Mesendoderm (in vitro differentiated cells): ENCODE results near the gene KSR2.

Experiments used
- DNase-seq: peaks from one replicate; pipeline ENCODE4 v3.0.0; 2013
- H2AK5ac ChIP-seq: 2 replicates; pipeline ENCODE4 v1.6.1; 2013; ENCODE audit warnings: low read length, inconsistent platforms
- H2BK120ac ChIP-seq: 2 replicates; pipeline ENCODE4 v1.6.1; 2013; ENCODE audit warnings: low read depth, mild to moderate bottlenecking, low read length, moderate library complexity, mixed read lengths
- H2BK15ac ChIP-seq: replicated peaks from 2 replicates; pipeline ENCODE4 v1.6.1; 2013; ENCODE audit warnings: low read depth, mild to moderate bottlenecking, moderate library complexity
- H2BK5ac ChIP-seq: 2 replicates; pipeline ENCODE4 v1.6.1; 2013; ENCODE audit warnings: low read length, inconsistent platforms
- H3K18ac ChIP-seq: 2 replicates; pipeline ENCODE4 v1.6.1; 2013; ENCODE audit warnings: mild to moderate bottlenecking, low read length, mixed read lengths
- H3K23ac ChIP-seq: one replicate; pipeline ENCODE4 v1.6.1; 2013; ENCODE audit warnings: low read length
- H3K27ac ChIP-seq: 2 replicates; pipeline ENCODE4 v1.5.1; 2013; ENCODE audit warnings: low read depth, mild to moderate bottlenecking, inconsistent platforms, low read length, moderate library complexity
- H3K27me3 ChIP-seq: 2 replicates; pipeline ENCODE4 v1.6.1; 2013; ENCODE audit warnings: low read length, control low read depth, mild to moderate bottlenecking, inconsistent platforms; ENCODE audit not compliant: insufficient read depth, poor library complexity
- H3K36me3 ChIP-seq: 2 replicates; pipeline ENCODE4 v1.6.1; 2013; ENCODE audit warnings: low read length, inconsistent platforms; ENCODE audit not compliant: control insufficient read depth, insufficient read depth
- H3K4ac ChIP-seq: one replicate; pipeline ENCODE4 v1.6.1; 2013; ENCODE audit warnings: low read depth, mild to moderate bottlenecking, low read length, moderate library complexity
- H3K4me1 ChIP-seq: 2 replicates; pipeline ENCODE4 v1.6.1; 2013; ENCODE audit warnings: low read depth, low read length, inconsistent platforms; ENCODE audit not compliant: control insufficient read depth
- H3K4me2 ChIP-seq: 2 replicates; pipeline ENCODE4 v1.6.1; 2013; ENCODE audit warnings: low read length
- H3K4me3 ChIP-seq: 2 replicates; pipeline ENCODE4 v1.5.1; 2013; ENCODE audit warnings: mild to moderate bottlenecking, low read length
- H3K56ac ChIP-seq: one replicate; pipeline ENCODE4 v1.6.1; 2013; ENCODE audit warnings: low read length
- H3K79me1 ChIP-seq: 2 replicates; pipeline ENCODE4 v1.6.1; 2013; ENCODE audit warnings: low read length, inconsistent platforms
- H3K79me2 ChIP-seq: 2 replicates; pipeline ENCODE4 v1.6.1; 2013; ENCODE audit warnings: mild to moderate bottlenecking, low read length; ENCODE audit not compliant: control insufficient read depth, insufficient read depth
- H3K9ac ChIP-seq: 2 replicates; pipeline ENCODE4 v1.6.1; 2013; ENCODE audit warnings: low read length, inconsistent platforms
- H4K5ac ChIP-seq: one replicate; pipeline ENCODE4 v1.6.1; 2013; ENCODE audit warnings: low read length
- H4K8ac ChIP-seq: one replicate; pipeline ENCODE4 v1.6.1; 2013; ENCODE audit warnings: low read depth, mild to moderate bottlenecking, control low read depth, low read length, moderate library complexity
- WGBS: extraction: QIAGEN DNeasy Blood & Tissue Kit; methylation state at CpG from one replicate; pipeline ENCODE4 v1.1.7; 2013; ENCODE audit warnings: low lambda C conversion rate, missing lambda C conversion rate; ENCODE audit not compliant: insufficient coverage; ENCODE audit errors: extremely low coverage; 5-methylcytosine and 5-hydroxymethylcytosine counted together

Gene KSR2

DNA sequence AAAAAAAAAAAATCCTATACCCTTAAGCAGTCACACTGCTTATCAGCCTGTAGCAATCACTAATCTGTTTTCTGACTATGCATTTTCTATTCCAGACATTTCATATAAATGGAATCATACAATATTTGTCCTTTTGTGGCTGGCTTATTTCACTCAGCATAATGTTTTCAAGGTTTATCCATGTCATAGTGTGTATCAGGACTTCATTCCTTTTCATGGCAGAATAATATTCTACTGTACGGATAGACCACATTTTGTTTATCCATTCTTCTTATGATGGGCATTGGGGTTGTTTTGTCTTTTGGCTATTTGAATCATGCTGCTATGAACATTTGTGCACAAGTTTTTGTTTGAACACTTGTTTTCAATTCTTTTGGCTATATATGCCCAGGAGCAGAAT lies 8.6 kb upstream of the KSR2 start:
- Histone ChIP-seq H3K79me1 (no peaks in the 10 kb centered on the region), H3K23ac (no peak overlapping the region), H3K4me1 (no peaks in the 10 kb centered on the region), H3K56ac (no peak overlapping the region), H3K18ac (no peak overlapping the region), H4K8ac (no peak overlapping the region), H2BK5ac (no peak overlapping the region), H3K79me2 (no peaks in the 10 kb centered on the region), H3K9ac (no peak overlapping the region), H4K5ac (no peak overlapping the region), H3K4me2 (no peak overlapping the region), H2AK5ac (no peak overlapping the region), H3K36me3 (no peaks in the 10 kb centered on the region), H3K27ac (no peak overlapping the region), H2BK15ac (no peak overlapping the region), H3K27me3 (no peaks in the 10 kb centered on the region), H3K4me3 (no peak overlapping the region), H2BK120ac (no peak overlapping the region), H3K4ac (no peak overlapping the region)
- no peak for DNase-seq
- WGBS = no CpG with 5 or more reads among the region's 1 CpG

DNA sequence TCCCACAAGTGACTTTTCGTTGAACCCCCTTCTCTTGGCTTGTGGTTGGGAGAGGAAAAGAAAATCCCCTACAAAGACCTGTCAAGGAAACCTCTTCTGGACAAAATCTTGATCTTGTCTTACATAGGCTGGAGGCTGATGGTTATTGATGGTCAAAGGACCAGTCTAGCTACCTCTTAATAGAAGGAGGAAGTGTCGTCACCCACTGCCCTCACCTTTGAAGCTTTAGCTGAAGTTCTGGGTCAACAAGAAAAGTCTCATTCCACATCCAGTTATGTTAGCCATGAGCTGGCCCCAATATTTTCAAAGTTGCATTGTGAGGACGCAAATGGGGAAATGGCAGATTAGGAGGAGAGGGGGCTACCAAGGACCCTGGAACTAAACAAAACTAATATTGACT lies 6.2 kb upstream of the KSR2 start:
- no CpG with 5 or more reads among the region's 3 CpGs for WGBS
- H3K36me3 ChIP-seq = no peaks in the 10 kb centered on the region
- H2BK5ac ChIP-seq = no peak overlapping the region
- H4K8ac ChIP-seq = no peak overlapping the region
- H3K27me3 ChIP-seq = no peaks in the 10 kb centered on the region
- H2AK5ac ChIP-seq = no peak overlapping the region
- H3K9ac ChIP-seq = no peak overlapping the region
- H2BK15ac ChIP-seq = no peak overlapping the region
- no peak overlapping the region for H3K4me3 ChIP-seq
- no peaks in the 10 kb centered on the region for H3K79me1 ChIP-seq
- H3K79me2 ChIP-seq = no peaks in the 10 kb centered on the region
- H3K27ac ChIP-seq = no peak overlapping the region
- no peak overlapping the region for H4K5ac ChIP-seq
- no peak overlapping the region for H3K56ac ChIP-seq
- no peak overlapping the region for H3K23ac ChIP-seq
- no peak overlapping the region for H3K4me2 ChIP-seq
- no peak overlapping the region for H3K18ac ChIP-seq
- H3K4me1 ChIP-seq = no peaks in the 10 kb centered on the region
- no peak overlapping the region for H2BK120ac ChIP-seq
- no peak for DNase-seq
- no peak overlapping the region for H3K4ac ChIP-seq

DNA sequence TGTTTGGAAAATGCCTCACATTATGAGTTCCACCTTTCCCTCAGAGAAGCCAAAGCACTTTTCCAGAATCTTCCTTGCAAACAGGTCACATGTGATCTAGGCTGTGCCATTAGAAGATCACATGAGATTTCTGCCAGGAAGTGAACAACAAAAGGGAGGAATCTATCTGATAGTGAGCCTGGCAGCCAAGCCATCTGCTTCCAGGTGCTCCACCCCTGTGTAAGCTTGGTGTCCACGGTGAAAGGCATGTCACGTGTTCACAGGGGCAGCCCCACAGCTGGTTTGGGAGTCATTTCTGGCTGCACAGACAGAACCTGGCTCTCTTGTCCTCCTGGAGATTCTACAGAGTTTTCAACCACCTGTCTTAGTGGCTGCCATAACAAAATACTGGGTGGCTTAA lies 3.5 kb upstream of the KSR2 start:
- H3K4me2 ChIP-seq = no peak overlapping the region
- peaks cover 5% of the 10 kb centered on the region for H3K27me3 ChIP-seq
- no CpG with 5 or more reads among the region's 2 CpGs for WGBS
- no peak overlapping the region for H3K18ac ChIP-seq
- H3K27ac ChIP-seq = no peak overlapping the region
- no peak overlapping the region for H4K8ac ChIP-seq
- no peak overlapping the region for H2BK15ac ChIP-seq
- no peaks in the 10 kb centered on the region for H3K4me1 ChIP-seq
- H2BK5ac ChIP-seq = no peak overlapping the region
- no peaks in the 10 kb centered on the region for H3K79me1 ChIP-seq
- no peak overlapping the region for H3K9ac ChIP-seq
- no peak overlapping the region for H3K56ac ChIP-seq
- no peak overlapping the region for H3K23ac ChIP-seq
- DNase-seq = no peak
- no peak overlapping the region for H3K4ac ChIP-seq
- H3K4me3 ChIP-seq = no peak overlapping the region
- H4K5ac ChIP-seq = no peak overlapping the region
- no peak overlapping the region for H2BK120ac ChIP-seq
- no peaks in the 10 kb centered on the region for H3K36me3 ChIP-seq
- no peak overlapping the region for H2AK5ac ChIP-seq
- no peaks in the 10 kb centered on the region for H3K79me2 ChIP-seq

DNA sequence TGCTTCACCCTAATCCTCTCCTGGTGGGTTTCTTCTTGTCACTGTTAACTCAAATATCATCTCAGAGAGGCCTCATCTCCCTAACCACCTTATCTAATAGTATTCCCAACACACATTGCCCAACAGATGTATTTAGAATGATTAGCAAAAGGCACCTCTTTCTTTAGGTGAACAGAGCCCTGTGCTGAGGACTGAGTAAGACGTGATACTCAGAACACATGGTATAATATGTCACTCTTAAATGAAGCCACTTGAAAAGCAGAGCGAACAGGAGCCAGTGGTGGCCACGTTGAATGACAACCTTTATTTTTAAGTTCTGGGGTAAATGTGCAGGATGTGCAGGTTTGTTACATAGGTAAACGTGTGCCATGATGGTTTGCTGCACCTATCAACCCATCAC lies 1.5 kb upstream of the KSR2 start:
- no peaks in the 10 kb centered on the region for H3K36me3 ChIP-seq
- no peaks in the 10 kb centered on the region for H3K79me1 ChIP-seq
- no peak overlapping the region for H3K18ac ChIP-seq
- H3K79me2 ChIP-seq = no peaks in the 10 kb centered on the region
- no peak overlapping the region for H3K56ac ChIP-seq
- H4K8ac ChIP-seq = no peak overlapping the region
- no peaks in the 10 kb centered on the region for H3K4me1 ChIP-seq
- no peak for DNase-seq
- H3K9ac ChIP-seq = no peak overlapping the region
- no peak overlapping the region for H3K23ac ChIP-seq
- no peak overlapping the region for H3K4ac ChIP-seq
- H2BK120ac ChIP-seq = no peak overlapping the region
- WGBS = no CpG with 5 or more reads among the region's 4 CpGs
- H4K5ac ChIP-seq = no peak overlapping the region
- H3K4me3 ChIP-seq = no peak overlapping the region
- no peak overlapping the region for H3K27ac ChIP-seq
- no peak overlapping the region for H2AK5ac ChIP-seq
- no peak overlapping the region for H2BK15ac ChIP-seq
- H3K4me2 ChIP-seq = no peak overlapping the region
- no peak overlapping the region for H2BK5ac ChIP-seq
- H3K27me3 ChIP-seq = peaks cover 8% of the 10 kb centered on the region

DNA sequence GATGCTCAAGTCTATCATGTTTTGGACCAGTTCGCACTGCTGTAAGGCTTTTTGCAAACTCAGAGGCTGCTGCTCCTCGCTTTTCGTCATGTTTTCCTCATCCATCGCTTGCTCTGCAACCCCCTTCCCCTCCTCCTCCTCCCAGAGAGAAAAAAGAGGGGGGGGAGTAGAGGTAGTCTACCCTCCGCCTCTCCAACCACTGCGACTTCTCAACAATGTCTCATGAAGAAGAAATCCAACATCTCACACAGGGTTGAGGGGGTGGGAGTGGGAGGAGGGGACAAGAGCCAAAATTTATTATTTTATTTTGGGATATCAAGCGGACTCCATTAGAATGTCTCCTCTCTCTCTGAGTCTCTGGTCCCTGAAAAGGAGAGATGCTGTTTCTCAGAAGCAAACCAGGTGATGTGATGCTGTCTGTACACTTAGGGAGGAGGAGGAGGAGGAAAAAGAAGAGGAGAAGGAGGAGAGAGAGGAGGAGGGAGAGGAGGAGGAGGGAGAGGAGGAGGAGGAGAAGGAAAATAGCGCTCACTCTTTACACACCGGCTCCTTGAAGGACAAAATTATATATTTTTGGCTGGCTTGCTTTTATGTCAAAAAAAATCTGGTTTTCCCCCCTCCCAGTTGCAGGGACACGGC lies 520 bp downstream of the KSR2 start:
- no peak overlapping the region for H4K8ac ChIP-seq
- no peak overlapping the region for H3K23ac ChIP-seq
- no peak overlapping the region for H2BK5ac ChIP-seq
- H3K4me1 ChIP-seq = no peaks in the 10 kb centered on the region
- peak overlapping the region; percentile 47 for H3K4me3 ChIP-seq
- no peaks in the 10 kb centered on the region for H3K79me2 ChIP-seq
- no peak overlapping the region for H4K5ac ChIP-seq
- DNase-seq = no peak
- no peaks in the 10 kb centered on the region for H3K79me1 ChIP-seq
- peak overlapping the region; percentile 78 for H3K56ac ChIP-seq
- no CpG with 5 or more reads among the region's 10 CpGs for WGBS
- no peak overlapping the region for H2BK120ac ChIP-seq
- no peaks in the 10 kb centered on the region for H3K36me3 ChIP-seq
- H2BK15ac ChIP-seq = no peak overlapping the region
- no peak overlapping the region for H3K18ac ChIP-seq
- peak overlapping the region; percentile 62 for H3K9ac ChIP-seq
- peaks cover 8% of the 10 kb centered on the region for H3K27me3 ChIP-seq
- H2AK5ac ChIP-seq = no peak overlapping the region
- no peak overlapping the region for H3K27ac ChIP-seq
- H3K4ac ChIP-seq = no peak overlapping the region
- H3K4me2 ChIP-seq = peak overlapping the region; percentile 70

DNA sequence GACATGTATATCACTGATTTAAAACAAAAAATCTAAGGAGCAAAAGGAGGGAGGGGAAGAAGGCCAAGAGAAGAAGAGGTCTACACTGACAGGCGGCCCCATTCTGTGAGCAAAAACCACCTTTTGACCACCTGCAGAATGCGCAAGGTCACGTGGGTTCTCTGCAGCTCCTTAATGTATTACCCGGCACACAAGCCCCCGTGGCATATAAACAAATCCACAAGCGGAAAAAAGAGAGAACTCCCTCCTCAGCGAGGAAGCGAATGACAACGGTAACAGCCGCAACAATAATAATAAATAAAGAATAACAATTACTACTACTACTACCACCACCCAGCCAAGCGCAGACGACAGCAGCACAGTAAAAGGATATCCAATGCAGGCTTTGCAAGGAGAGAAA lies 1.3 kb downstream of the KSR2 start:
- no peak for DNase-seq
- no peak overlapping the region for H3K56ac ChIP-seq
- H3K27me3 ChIP-seq = peaks cover 8% of the 10 kb centered on the region
- no peak overlapping the region for H2BK120ac ChIP-seq
- no peak overlapping the region for H4K5ac ChIP-seq
- H2AK5ac ChIP-seq = no peak overlapping the region
- no peak overlapping the region for H3K4me3 ChIP-seq
- WGBS = no CpG with 5 or more reads among the region's 12 CpGs
- no peak overlapping the region for H3K9ac ChIP-seq
- H3K4ac ChIP-seq = no peak overlapping the region
- no peak overlapping the region for H3K18ac ChIP-seq
- no peak overlapping the region for H2BK5ac ChIP-seq
- no peak overlapping the region for H2BK15ac ChIP-seq
- no peaks in the 10 kb centered on the region for H3K79me1 ChIP-seq
- no peaks in the 10 kb centered on the region for H3K79me2 ChIP-seq
- H3K27ac ChIP-seq = no peak overlapping the region
- no peaks in the 10 kb centered on the region for H3K4me1 ChIP-seq
- no peak overlapping the region for H3K4me2 ChIP-seq
- H4K8ac ChIP-seq = no peak overlapping the region
- H3K36me3 ChIP-seq = no peaks in the 10 kb centered on the region
- H3K23ac ChIP-seq = no peak overlapping the region
